T-helper 1 cell (primary cell): ENCODE results near the gene JMJD7.

ENCODE experiments used
- DNase-seq, 5 donors: peaks; one replicate each; pipeline ENCODE4 v3.0.0-alpha.2; 2012 to 2020
- total RNA-seq, 4 donors: gene quantifications; one replicate each; lab custom pipeline; 2026; lab: John Stamatoyannopoulos, UW

Gene JMJD7
- 1.9 to 5.9 (median 4.5) reads per million in 4 donors for total RNA-seq

DNA sequence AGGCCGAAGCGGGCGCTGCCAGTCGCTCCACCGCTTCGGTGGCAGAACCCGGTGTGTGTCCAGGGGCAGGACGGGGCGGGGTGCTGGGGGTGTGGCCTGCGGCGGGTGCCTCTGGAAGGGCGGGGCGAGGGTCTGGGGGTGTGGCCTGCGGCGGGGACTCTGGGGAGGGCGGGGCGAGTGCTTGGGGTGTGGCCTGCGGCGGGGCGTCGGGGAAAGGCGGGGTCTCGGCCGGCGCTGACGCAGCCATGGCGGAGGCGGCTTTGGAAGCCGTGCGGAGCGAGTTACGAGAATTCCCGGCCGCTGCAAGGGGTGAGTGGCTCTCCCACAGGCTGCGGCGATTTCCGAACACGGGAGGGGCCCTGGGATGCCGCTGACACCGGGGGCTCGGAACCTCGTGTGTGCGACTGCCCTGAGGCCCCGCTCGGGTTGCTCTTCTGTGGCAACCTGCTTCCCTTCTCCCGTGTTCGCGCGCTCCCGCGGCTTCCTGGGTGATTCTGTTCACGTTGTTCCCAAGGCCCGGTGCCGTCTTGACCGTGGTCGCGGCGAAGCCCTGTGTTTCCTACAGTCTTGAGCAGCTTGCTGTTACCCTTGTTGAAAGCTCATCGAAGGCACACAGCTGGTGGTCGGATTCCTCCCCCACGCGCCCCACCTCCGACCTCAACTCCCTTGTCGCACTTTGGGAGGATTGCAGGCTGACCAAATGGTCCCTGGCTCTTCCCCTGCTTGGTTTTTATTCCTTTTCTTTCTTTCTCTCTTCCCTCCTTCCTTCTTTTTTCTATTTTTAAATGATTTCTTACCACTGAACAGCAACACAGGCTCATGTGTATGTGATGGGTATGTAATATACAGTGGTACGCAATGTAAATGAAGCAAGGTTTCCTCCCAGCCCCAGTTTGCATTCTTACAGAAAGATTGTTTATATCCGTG lies at the start of gene JMJD7:
JMJD7 (plus strand) TSS at position 213 of the 927 bp plus-strand sequence; CDS start at position 246, 33 bp downstream.
- DNase-seq, result peak; percentile 87 to 96 (median 94)

GRCh38 chr15:41778521-41778920 lies 49.4 kb upstream of the JMJD7 start:
- DNase-seq, result no peak

DNA sequence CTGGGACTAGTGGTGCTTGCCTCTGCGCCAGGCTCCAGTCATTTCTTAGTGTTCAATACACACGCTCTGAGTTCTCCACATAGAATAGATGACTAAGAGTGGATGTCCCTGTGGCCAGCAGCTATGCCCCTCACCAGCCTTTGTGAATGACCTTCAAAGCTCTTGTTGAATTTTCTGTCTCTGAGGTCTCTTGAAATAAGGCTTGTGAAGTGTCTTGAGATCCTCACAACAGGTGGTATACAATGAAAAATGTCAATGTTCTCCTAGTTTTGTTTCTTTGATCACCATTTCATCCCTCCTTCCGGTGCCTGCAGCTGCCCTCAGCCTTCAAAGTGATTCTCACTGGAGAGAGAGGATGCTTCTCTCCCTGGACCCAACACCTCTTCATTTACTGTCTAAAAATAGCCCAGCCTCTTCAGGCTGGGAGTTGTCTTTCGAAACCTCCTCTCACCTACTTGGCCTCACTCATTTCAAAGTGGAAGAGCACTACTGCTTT lies 48.2 kb upstream of the JMJD7 start:
- no peak for DNase-seq

DNA sequence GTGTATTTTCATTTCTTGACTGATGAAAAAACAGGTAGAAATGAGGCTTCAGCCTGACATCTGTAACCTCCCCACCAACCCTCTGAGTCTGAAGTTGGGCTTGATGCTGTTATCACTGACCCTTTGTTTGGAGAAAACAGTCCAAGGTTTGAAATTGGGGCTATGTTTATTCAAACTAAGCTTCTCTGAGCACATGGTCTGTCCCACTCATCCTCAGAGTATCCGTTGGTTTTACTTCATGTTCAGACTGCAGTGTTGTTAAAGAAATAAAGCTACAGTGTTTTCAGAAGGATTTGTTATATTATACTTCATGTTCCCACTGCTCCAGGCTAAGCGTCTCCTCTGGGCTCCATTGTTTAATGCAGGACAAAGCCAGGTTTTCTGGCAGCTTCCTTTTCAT lies 47.6 kb upstream of the JMJD7 start:
- DNase-seq, result no peak

- DNase-seq, result no peak
These were observed 47.2 kb upstream of the JMJD7 start for GRCh38 chr15:41780727-41781126.

DNA sequence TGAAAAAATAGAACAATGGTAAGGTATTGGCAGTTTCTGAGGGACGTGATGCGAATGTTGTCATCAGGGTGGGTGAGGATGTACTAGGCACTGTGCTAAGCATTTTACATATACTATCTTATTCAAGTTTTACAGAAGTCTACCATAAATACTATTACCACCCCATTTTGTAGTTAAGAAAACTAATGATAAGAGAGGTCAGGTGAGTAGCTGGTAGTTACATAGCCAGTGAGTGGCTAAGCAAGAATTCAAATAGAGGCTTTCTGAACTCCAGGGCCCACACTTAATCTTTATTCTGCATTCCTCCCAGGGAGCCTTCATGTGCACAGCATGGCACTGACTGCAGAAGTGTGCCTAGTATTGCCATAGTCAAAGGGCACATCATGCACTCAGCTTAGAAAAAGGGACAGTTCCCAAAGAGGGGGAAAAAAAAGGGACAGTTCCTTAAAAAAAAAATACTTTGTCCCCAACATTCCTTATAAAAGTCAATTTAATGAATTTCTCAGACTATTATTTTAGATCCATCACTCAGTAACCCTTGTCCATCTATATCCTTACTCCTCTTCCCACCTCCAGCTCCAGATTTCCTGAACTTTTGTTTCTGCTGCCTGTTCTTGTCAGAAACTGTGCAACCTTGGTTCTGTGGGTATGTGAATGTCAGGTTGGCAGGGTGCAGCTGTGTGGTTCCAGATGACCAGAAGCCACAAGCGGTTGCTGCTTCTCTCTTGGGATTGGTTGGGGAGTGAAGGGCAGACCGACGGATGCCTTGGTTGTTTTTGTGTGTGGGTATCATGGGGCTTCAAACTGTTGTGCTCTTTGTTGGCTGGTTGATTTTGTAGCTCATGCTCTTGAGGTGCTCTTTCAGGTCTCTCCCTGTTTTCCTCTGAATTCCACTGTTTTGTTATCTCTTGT lies 45.3 kb upstream of the JMJD7 start:
- no peak for DNase-seq

GRCh38 chr15:41783296-41783695 lies 44.6 kb upstream of the JMJD7 start:
- DNase-seq, result no peak

GRCh38 chr15:41788262-41788661 lies 39.6 kb upstream of the JMJD7 start:
- DNase-seq, result no peak

GRCh38 chr15:41789236-41789635 lies 38.7 kb upstream of the JMJD7 start:
- no peak for DNase-seq

DNA sequence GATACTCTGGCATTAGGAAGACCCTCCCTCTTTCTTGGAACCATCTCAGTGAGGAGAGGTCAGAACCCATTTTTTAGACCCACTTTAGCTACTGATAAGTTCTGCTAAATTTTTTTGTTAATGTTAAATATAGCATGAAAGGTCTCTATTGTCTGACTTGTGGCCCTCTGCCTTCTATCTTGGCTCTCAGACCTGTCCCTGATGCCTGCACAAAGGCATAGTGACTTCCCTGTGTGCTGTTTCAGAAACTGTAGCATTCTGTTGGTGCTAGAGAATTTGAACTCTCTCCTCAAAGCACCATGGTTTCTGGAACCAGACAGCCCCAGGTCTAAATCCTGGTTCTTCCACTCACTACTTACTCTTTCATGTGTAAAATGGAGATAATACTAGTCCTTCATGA lies 38.2 kb upstream of the JMJD7 start:
- DNase-seq, result no peak

GRCh38 chr15:41790169-41790568 lies 37.7 kb upstream of the JMJD7 start:
- no peak for DNase-seq

- peak in 1 of 5 donors; percentile 19 for DNase-seq
These were observed 36.9 kb upstream of the JMJD7 start for GRCh38 chr15:41790756-41791546.

DNA sequence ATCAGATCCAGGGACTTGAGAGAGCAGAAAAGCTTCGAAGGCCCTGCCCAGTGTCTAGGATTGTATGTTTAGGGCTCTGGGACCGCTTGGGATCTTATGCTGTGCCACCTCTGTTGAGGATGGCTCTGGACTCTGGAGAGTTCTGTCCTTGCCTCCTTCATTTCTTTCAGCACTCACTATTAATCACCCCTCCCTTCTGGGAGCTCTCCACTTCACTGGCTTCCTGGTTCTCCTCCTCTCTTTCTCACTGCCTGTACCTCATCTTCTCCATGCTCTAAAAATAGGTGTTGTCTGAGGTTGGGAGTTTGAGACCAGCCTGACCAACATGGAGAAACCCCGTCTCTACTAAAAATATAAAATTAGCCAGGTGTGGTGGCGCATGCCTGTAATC lies 36.4 kb upstream of the JMJD7 start:
- no peak for DNase-seq

DNA sequence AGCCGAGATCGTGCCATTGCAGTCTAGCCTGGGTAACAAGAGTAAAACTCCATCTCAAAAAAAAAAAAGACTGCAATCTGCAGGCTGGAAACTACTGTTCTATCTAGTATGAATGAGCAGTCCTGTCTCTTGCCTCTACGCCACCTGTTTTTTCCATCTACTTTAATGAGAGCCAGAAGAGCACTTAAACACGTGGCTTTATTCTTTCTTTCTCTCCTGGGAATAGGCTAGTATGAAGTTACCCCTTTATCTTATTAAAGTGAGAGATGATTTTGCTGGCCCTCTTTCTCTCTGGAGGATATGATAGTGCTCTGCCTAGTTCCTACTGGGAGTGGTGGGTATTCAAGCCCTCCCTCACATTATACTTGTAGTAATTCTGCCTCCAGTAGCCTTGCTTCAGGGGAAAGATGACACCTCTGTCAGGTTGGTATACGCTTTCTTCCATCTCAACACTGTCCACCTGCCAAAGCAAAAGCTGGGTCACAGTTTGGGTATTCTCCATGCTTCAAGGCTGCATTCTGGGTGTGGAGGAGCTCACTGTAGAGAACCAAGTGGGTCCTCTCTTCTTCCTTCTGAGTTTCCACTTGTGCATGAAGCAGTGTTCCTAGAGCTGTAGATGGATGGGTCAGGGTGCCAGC lies 35.8 kb upstream of the JMJD7 start:
- DNase-seq, result no peak

- DNase-seq, result no peak
These were observed 33.8 kb upstream of the JMJD7 start for GRCh38 chr15:41794081-41794480.

- no peak for DNase-seq
These were observed 31.7 kb upstream of the JMJD7 start for GRCh38 chr15:41795996-41796856.

DNA sequence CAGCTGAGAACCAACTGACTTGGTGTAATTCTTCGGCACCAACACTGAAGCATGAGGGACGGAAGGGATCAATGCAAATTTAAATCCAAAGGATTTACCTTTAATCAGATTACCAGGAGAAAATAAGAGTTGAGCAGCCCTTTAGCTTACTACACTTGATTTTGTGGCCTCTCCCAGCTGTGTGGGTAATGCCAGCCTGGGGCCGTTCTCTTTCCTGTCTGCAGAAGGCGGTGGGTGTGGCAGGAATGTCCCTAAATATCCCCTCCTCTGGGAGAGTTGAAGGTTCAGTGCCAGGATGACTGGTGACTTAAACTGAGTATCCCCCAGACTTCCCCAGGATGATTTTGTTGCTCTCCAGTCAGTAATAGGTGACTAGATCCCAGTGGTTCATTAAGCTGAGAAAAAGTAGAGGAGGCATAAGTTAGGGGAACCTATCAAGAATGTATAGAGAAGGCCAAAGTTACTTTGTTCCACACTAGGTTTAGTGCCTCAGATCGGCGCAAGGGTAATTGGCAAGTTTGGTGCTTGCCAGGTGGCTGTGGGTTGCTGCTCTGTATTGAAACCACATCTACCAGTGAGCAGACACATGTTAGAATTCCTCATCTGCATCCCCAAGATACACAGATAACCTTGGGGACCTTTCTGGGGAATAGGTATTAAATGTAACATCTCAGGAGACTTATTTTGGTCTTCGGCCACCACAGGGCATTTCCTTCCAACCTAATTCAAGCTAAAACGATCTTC lies 30.5 kb upstream of the JMJD7 start:
- DNase-seq, result no peak

DNA sequence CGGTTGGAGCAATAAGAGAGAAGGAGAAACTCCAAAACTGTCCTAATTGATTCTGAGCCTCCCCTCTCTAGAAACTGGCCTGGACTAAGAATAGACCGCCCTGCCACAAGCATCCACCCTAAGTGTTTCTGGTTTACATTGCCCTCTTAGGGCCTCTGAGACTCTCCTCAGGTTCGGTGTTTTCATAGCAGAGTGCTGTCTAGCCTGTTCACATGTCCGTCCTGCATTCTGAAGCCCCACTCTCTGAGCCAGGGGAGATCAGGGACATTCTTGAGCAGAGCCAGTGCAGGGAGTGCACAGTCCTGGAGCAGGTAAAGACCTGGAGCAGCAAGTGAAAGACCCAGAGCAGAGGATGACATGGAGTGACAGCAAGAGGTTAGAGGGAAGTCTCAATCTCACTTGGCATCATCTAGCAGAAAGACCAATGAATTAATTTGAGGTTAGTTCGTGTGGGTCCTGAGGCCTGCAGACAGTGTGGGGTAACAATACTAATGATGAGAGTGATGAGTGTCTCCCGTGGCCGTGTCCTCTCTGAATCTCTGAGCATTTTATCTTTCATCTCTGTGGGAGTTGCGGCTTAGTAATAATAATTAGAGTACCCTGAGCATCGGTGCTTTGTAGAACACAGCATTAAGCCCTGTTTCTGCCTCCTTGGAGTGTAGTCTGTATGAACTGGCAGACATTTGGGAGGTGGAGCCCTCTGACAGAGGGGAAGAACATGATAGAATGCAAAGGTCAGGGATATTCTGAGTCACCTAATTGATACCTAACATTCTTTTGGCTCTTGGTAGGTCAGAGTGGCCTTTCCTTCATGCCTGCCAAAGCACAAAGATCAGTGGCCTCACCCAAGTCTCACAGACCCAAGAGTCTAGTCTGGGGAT lies 29.0 kb upstream of the JMJD7 start:
- no peak for DNase-seq

GRCh38 chr15:41799488-41799805 lies 28.4 kb upstream of the JMJD7 start:
- DNase-seq, result no peak
